Measurements from ENCODE around the gene NCK2. TPM values are rescaled to one million over a fixed set of nuclear protein-coding genes. Genes with fewer than 3 reads are reported as not detected.

The NCK2 gene
- total RNA-seq, 2 donors from 2014 or later = 39.0 to 144 TPM

DNA sequence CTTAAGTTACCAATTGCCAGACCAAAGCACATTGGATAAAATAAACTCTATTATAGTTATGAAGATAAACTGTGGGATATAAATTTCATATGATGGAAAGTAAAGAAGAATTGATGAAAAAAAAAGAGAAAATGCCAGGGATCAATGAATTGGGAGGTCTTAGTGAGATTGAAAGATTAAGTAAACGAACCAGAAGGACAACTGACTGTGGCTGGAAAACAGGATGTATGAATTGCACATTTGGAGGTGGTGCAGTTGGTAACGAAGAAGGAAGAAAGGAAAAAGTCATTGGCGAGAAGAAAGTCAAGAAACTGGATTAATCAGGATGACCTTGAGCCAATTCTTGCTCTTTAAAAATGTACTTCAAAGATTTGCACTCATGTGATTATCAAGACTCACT is 166.7 kb downstream of the NCK2 start:
- no peak overlapping the region for H3K4me3 ChIP-seq
- no peaks in the 10 kb centered on the region for H3K36me3 ChIP-seq
- H3K4me1 ChIP-seq (replicated peaks) = no peaks in the 10 kb centered on the region
- DNase-seq (ENCODE audit: low spot score) = no peak
- TF ChIP-seq, protein P1, sequence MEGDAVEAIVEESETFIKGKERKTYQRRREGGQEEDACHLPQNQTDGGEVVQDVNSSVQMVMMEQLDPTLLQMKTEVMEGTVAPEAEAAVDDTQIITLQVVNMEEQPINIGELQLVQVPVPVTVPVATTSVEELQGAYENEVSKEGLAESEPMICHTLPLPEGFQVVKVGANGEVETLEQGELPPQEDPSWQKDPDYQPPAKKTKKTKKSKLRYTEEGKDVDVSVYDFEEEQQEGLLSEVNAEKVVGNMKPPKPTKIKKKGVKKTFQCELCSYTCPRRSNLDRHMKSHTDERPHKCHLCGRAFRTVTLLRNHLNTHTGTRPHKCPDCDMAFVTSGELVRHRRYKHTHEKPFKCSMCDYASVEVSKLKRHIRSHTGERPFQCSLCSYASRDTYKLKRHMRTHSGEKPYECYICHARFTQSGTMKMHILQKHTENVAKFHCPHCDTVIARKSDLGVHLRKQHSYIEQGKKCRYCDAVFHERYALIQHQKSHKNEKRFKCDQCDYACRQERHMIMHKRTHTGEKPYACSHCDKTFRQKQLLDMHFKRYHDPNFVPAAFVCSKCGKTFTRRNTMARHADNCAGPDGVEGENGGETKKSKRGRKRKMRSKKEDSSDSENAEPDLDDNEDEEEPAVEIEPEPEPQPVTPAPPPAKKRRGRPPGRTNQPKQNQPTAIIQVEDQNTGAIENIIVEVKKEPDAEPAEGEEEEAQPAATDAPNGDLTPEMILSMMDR (IDR thresholded peaks at IDR 0.05) = no peak
- no peak for TF ChIP-seq POLR2A (IDR thresholded peaks at IDR 0.05)
- TF ChIP-seq POLR2AphosphoS5 (IDR thresholded peaks at IDR 0.05) = no peak
- intact Hi-C loops (cut with DNase I) = no loop called here
- 93% methylated on average over 3 of the region's 3 CpGs for WGBS
- no peaks in the 10 kb centered on the region for H3K9me3 ChIP-seq
- H3K27me3 ChIP-seq (replicated peaks; ENCODE audit: insufficient read depth) = no peaks in the 10 kb centered on the region
- no peak overlapping the region for H3K27ac ChIP-seq

DNA sequence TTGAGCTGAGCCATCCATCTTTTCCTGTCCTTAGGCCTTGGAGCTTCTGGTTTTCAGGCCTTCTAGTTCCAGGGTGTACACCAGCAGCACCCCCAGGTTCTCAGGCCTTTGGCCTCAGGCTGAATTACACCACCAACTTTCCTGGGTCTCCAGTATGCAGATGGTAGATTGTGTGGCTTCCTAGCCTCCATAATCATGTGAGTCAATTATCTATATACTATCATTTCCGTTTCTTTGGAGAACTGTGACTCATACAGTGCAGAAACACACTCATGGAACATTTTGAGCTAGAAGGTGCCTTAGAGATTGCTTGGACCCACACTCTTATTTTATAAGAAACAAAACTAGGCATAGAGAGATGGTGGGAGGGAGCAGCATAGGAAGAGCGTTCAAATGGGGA is 167.4 kb downstream of the NCK2 start:
- no peaks in the 10 kb centered on the region for H3K27me3 ChIP-seq (replicated peaks; ENCODE audit: insufficient read depth)
- no peaks in the 10 kb centered on the region for H3K4me1 ChIP-seq (replicated peaks)
- intact Hi-C loops (cut with DNase I) = no loop called here
- no peaks in the 10 kb centered on the region for H3K36me3 ChIP-seq
- DNase-seq (ENCODE audit: low spot score) = no peak
- H3K9me3 ChIP-seq = no peaks in the 10 kb centered on the region
- TF ChIP-seq POLR2A (IDR thresholded peaks at IDR 0.05) = no peak
- TF ChIP-seq, protein P1 (IDR thresholded peaks at IDR 0.05) = no peak
- TF ChIP-seq POLR2AphosphoS5 (IDR thresholded peaks at IDR 0.05) = no peak
- H3K27ac ChIP-seq = no peak overlapping the region
- H3K4me3 ChIP-seq = no peak overlapping the region
- 97% methylated on average over 2 of the region's 2 CpGs for WGBS

DNA sequence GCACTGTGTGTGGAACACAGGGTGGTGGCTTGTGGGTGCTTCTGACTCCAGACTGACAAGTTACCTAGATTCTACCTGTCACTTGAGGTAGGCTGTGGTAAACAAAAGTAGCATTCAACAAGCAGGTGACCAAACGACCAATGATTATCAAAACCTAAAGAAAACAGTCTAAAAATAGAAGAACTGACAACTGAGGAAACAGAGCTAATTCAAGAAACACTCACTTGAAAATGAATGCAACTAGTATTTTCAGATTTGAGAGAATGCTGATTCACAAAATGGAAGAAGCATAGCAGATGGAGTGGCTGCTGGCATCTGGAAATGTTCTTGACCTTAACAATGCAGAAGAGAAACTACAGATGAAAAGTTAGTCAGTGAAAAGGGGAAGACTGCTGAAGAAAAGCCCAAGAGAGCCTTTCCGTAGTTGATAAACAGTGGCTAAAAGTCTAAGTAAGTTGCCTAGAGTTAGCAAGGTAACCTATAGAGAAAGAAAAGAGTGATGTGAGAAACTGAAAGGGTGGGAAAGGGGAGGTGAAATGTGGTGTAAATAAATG is 170.4 kb downstream of the NCK2 start:
- Histone ChIP-seq H3K36me3 (no peaks in the 10 kb centered on the region), H3K4me1 (replicated peaks) (no peaks in the 10 kb centered on the region), H3K4me3 (no peak overlapping the region), H3K27ac (no peak overlapping the region), H3K9me3 (no peaks in the 10 kb centered on the region), H3K27me3 (replicated peaks; ENCODE audit: insufficient read depth) (no peaks in the 10 kb centered on the region)
- no peak for TF ChIP-seq POLR2AphosphoS5 (IDR thresholded peaks at IDR 0.05)
- TF ChIP-seq POLR2A (IDR thresholded peaks at IDR 0.05) = no peak
- TF ChIP-seq, protein P1 (IDR thresholded peaks at IDR 0.05) = no peak
- 95% methylated on average over 2 of the region's 2 CpGs for WGBS
- DNase-seq (ENCODE audit: low spot score) = no peak
- intact Hi-C loops (cut with DNase I) = no loop called here

DNA sequence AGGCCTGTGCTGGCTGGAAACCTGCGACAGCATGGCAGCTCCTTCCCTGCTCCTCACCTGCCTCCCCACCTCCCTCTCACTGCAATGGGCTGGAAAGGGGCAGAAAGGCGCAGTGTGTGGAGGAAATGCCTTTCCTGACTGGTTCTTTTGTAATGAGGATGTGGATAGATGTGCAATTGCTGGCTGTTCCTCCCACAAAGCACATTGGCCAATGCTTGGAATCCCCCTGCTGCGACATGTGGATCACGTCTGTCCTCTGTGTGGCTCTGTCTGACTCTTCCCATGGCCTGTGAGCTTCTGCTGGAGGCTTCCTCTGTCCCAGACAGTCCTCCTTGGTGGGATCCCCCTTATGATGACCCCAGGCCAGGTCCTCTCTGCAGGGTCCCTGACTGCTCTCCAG is 172.5 kb downstream of the NCK2 start:
- intact Hi-C loops (cut with DNase I) = no loop called here
- TF ChIP-seq POLR2AphosphoS5 (IDR thresholded peaks at IDR 0.05) (no peak), POLR2A (IDR thresholded peaks at IDR 0.05) (no peak)
- TF ChIP-seq, protein P1 (IDR thresholded peaks at IDR 0.05) = no peak

DNA sequence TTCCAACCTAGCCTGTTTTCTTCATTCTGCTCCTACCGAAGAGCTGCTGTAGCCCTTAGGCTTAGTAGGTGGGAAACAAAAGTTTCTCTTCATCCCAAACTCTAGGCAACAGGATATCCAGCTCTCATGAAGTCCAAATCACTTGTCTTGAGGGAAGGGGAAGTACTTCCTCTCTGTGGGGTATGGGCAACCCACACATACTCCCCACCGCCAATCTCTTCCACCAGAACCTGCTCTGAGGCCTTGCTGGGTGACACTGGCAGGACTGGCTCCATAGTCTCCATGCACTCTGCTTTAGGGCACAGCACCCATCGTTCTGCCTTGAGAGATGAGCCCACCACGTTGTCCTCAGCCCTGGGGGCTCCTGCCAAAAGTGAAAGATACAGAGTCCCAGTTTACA is 173.0 kb downstream of the NCK2 start:
- no peaks in the 10 kb centered on the region for H3K27me3 ChIP-seq (replicated peaks; ENCODE audit: insufficient read depth)
- DNase-seq (ENCODE audit: low spot score) = no peak
- H3K27ac ChIP-seq = no peak overlapping the region
- H3K9me3 ChIP-seq = no peaks in the 10 kb centered on the region
- TF ChIP-seq, protein P1 (IDR thresholded peaks at IDR 0.05) = no peak
- TF ChIP-seq POLR2A (IDR thresholded peaks at IDR 0.05) (no peak), POLR2AphosphoS5 (IDR thresholded peaks at IDR 0.05) (no peak)
- 92% methylated on average over 4 of the region's 4 CpGs for WGBS
- H3K36me3 ChIP-seq = no peaks in the 10 kb centered on the region
- H3K4me1 ChIP-seq (replicated peaks) = no peaks in the 10 kb centered on the region
- intact Hi-C loops (cut with DNase I) = no loop called here
- no peak overlapping the region for H3K4me3 ChIP-seq

More for the DNA sequence above, 172.5 kb downstream of the NCK2 start:
- no peak for DNase-seq (ENCODE audit: low spot score)
- WGBS = 85% methylated on average over 4 of the region's 4 CpGs
- H3K27ac ChIP-seq = no peak overlapping the region
- no peaks in the 10 kb centered on the region for H3K36me3 ChIP-seq
- no peaks in the 10 kb centered on the region for H3K27me3 ChIP-seq (replicated peaks; ENCODE audit: insufficient read depth)
- H3K9me3 ChIP-seq = no peaks in the 10 kb centered on the region
- no peak overlapping the region for H3K4me3 ChIP-seq
- no peaks in the 10 kb centered on the region for H3K4me1 ChIP-seq (replicated peaks)

All from prostate gland (tissue), 2 donors.